Subcutaneous adipose tissue (tissue), 4 donors: Measurements from ENCODE around the gene CTCFL. TPM values are rescaled to one million over a fixed set of nuclear protein-coding genes. Genes with fewer than 3 reads are reported as not detected.

Experiments used
- CTCF ChIP-seq: fragments of 450-650 bp; IDR thresholded peaks from one replicate; pipeline ENCODE4 v1.5.1; 2016; ENCODE audit warnings: low read depth, mild to moderate bottlenecking, control low read depth, antibody characterized with exemption, moderate library complexity
- total RNA-seq, 4 donors: library from RNA; depleted of rRNA; stranded (reverse); fragments of >200 nt; gene quantifications; one replicate each; pipeline ENCODE4 v1.1.0, GENCODE V29; 2016

Gene CTCFL, protein sequence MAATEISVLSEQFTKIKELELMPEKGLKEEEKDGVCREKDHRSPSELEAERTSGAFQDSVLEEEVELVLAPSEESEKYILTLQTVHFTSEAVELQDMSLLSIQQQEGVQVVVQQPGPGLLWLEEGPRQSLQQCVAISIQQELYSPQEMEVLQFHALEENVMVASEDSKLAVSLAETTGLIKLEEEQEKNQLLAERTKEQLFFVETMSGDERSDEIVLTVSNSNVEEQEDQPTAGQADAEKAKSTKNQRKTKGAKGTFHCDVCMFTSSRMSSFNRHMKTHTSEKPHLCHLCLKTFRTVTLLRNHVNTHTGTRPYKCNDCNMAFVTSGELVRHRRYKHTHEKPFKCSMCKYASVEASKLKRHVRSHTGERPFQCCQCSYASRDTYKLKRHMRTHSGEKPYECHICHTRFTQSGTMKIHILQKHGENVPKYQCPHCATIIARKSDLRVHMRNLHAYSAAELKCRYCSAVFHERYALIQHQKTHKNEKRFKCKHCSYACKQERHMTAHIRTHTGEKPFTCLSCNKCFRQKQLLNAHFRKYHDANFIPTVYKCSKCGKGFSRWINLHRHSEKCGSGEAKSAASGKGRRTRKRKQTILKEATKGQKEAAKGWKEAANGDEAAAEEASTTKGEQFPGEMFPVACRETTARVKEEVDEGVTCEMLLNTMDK
- total RNA-seq: under 1 TPM in 1 of 4 donors, not detected in 3; 0.17 TPM

DNA sequence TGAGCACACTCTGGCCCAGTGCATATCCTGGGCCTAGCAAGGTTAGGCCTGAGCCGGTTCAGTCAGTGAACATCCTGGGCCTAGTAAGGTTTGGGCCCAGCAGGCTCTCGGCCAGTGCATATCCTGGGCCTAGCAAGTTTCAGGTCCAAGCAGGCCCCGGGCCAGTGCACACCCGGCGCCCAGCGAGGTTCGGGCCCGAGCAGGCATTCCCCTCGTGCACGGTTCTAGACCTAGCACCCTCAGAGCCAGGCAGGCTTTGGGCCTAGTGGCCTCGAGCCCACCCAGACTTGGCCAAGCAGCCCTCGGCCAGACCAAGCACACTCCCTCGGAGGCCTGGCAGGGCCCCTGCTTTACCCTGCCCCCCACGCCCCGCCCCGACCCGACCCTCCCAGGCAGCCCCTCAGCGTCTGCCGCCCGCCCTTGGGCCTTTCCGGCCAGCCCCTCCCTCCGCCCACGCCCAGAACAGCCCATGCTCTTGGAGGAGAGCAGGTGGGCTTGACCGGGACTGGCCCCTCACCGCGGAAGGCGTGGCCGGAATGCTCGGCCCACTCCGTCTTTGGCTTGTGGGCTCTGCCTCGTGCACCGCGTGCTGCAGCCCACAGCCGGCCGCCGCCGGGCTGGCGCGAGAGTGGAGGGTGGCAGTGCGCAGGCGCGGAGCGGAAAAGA is at the start of gene CTCFL:
Gene CTCFL (minus strand): TSS at position 630 of the 666 bp plus-strand sequence. CDS start 935 bp downstream, outside the sequence.
- no peak for TF ChIP-seq CTCF

DNA sequence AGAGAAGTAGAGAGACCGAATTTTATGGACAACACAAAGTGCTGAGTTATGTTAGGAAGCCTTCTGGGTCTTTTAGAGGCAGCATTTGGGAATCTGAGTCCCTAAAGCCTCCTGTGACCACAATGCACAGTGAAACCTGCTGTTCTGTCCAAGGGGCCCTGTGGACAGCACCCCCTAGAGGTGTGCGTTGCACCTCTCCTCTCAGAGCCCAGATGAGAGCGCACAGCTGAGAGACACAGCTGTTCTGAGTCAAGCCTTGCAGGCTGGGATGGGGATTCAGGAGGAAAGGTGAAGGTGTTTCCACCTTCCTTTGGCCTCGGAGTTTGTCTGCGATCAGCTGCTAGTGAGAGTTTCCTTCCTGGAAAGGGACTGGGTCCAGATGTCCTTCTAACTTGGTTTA is 49.0 kb upstream of the CTCFL start:
- no peak for TF ChIP-seq CTCF

DNA sequence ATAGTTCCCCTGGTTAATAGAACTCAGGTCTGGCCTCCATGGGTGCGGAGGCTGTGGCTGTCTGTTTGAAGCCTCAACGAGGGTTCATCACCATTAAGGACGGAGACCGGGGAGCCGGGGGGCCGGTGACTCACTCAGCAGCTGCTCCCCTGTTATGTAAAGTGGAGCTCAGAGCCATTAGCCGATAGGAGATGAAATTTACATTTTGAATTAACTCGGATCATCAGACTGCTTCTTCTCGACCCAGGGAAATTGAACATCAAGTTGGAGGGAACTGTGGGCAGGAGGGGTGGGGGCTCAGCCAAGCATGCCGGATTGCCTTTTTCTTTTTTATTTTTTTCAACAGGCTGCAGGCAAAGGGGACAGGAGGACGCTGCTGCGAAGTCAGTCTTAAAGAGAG is 48.3 kb upstream of the CTCFL start:
- TF ChIP-seq CTCF: no peak

- TF ChIP-seq CTCF: no peak
These were observed 47.0 kb upstream of the CTCFL start for GRCh38 chr20:57571782-57572416.

- no peak for TF ChIP-seq CTCF
These were observed 46.0 kb upstream of the CTCFL start for GRCh38 chr20:57570920-57571319.

GRCh38 chr20:57570145-57570850 is 45.4 kb upstream of the CTCFL start:
- no peak for TF ChIP-seq CTCF
